Endothelial cell of umbilical vein (primary cell): Measurements from ENCODE around the gene WDR41. TPM values are rescaled to one million over a fixed set of nuclear protein-coding genes. Genes with fewer than 3 reads are reported as not detected.

Source experiments
- BruUV-seq: library from RNA; stranded (reverse); fragments of 400-500 nt; replicated peaks from 2 replicates; lab custom pipeline; 2021; lab: Mats Ljungman, UMichigan
- CTCF ChIA-PET: fragments of 300-600, 350-600 bp; sonication (Branson Sonifier 250); formaldehyde crosslinking; loops from one replicate; lab custom pipeline; 2021; ENCODE audit warnings: antibody characterized with exemption, inconsistent platforms; lab: Charles Lee
- POLR2A ChIA-PET: fragments of 300-600, 350-600 bp; sonication (Branson Sonifier 250); formaldehyde crosslinking; loops from one replicate; lab custom pipeline; 2021; ENCODE audit warnings: antibody characterized with exemption, inconsistent platforms; lab: Charles Lee
- DNase-seq: peaks from one replicate; pipeline ENCODE4 v3.0.0-alpha.2; 2011; ENCODE audit warnings: low read depth, low spot score
- FAIRE-seq: peaks from 2 replicates; lab custom pipeline; 2011; peaks lifted over from hg19 to GRCh38; lab: Jason Lieb, UNC
- H2AFZ ChIP-seq: 2 replicates; pipeline ENCODE4 v1.6.0; 2012; ENCODE audit warnings: low read depth, low read length, control low read depth, inconsistent platforms
- H3K27ac ChIP-seq: 2 replicates; pipeline ENCODE4 v1.5.1; 2011; ENCODE audit warnings: low read depth, mild to moderate bottlenecking, control low read depth, low read length, moderate library complexity; ENCODE audit not compliant: insufficient read depth
- H3K27me3 ChIP-seq, 2 experiments: 2 replicates each; pipeline versions ENCODE4 v1.6.0 to v1.6.1; 2011; ENCODE audit warnings: low read length in 2 of 2, mixed read lengths in 1 of 2; ENCODE audit not compliant: control insufficient read depth in 2 of 2, insufficient read depth in 2 of 2
- H3K36me3 ChIP-seq, 2 experiments: 2 replicates in 1 of 2; 3 replicates in 1 of 2; pipeline ENCODE4 v1.5.1; 2011; ENCODE audit warnings: low read length in 2 of 2, mild to moderate bottlenecking in 1 of 2, moderate library complexity in 1 of 2; ENCODE audit not compliant: control insufficient read depth in 2 of 2, insufficient read depth in 2 of 2; ENCODE audit errors: extremely low read depth in 1 of 2
- H3K4me1 ChIP-seq: 3 replicates; pipeline ENCODE4 v1.5.1; 2011; ENCODE audit warnings: mild to moderate bottlenecking, low read length; ENCODE audit not compliant: control insufficient read depth, insufficient read depth; ENCODE audit errors: extremely low read depth
- H3K4me2 ChIP-seq: 2 replicates; pipeline ENCODE4 v1.6.1; 2011; ENCODE audit warnings: low read length, control low read depth, mixed read lengths; ENCODE audit not compliant: insufficient read depth
- H3K4me3 ChIP-seq, 3 experiments: fragments of 200-600 bp in 1 of 3; sonication (generic), shearing (Covaris generic) in 1 of 3; replicated peaks in 1 of 3; 2 replicates each; pipeline ENCODE4 v1.5.1; 2011 to 2016; ENCODE audit warnings: control low read depth in 3 of 3, low read length in 3 of 3, mild to moderate bottlenecking in 2 of 3, inconsistent platforms in 1 of 3, low read depth in 1 of 3, moderate library complexity in 1 of 3; ENCODE audit not compliant: insufficient read depth in 1 of 3
- H3K79me2 ChIP-seq: 2 replicates; pipeline ENCODE4 v1.6.0; 2012; ENCODE audit warnings: low read length, inconsistent platforms; ENCODE audit not compliant: control insufficient read depth, insufficient read depth
- H3K9ac ChIP-seq: replicated peaks from 2 replicates; pipeline ENCODE3; 2011; ENCODE audit warnings: low read length, control low read depth; ENCODE audit not compliant: insufficient read depth; ENCODE audit errors: extremely low read depth
- H3K9me1 ChIP-seq: replicated peaks from 3 replicates; pipeline ENCODE4 v1.6.0; 2011; ENCODE audit warnings: mild to moderate bottlenecking, low read length; ENCODE audit not compliant: control insufficient read depth, insufficient read depth; ENCODE audit errors: extremely low read depth
- H3K9me3 ChIP-seq: replicated peaks from 2 replicates; pipeline ENCODE4 v1.5.1; 2012; ENCODE audit warnings: low read length, inconsistent platforms; ENCODE audit not compliant: control insufficient read depth, insufficient read depth
- H4K20me1 ChIP-seq: replicated peaks from 2 replicates; pipeline ENCODE3; 2011; ENCODE audit warnings: mild to moderate bottlenecking, low read length; ENCODE audit not compliant: control insufficient read depth, insufficient read depth; ENCODE audit errors: extremely low read depth
- CTCF ChIP-seq, 2 donors: IDR thresholded peaks; 1 replicate in 1 of 2; 2 replicates in 1 of 2; pipeline ENCODE4 v1.5.1; 2011; ENCODE audit warnings: low read length in 2 of 2, mild to moderate bottlenecking in 2 of 2, moderate library complexity in 2 of 2, control low read depth in 1 of 2, inconsistent platforms in 1 of 2, low read depth in 1 of 2; ENCODE audit not compliant: insufficient read depth in 1 of 2; ENCODE audit errors: extremely low read depth in 1 of 2
- EZH2 ChIP-seq: IDR thresholded peaks from 2 replicates; pipeline ENCODE4 v1.6.1; 2012; ENCODE audit warnings: borderline replicate concordance, low read depth, mild to moderate bottlenecking, moderate library complexity, low read length, inconsistent platforms; ENCODE audit not compliant: severe bottlenecking
- FOS ChIP-seq: IDR thresholded peaks from 2 replicates; pipeline ENCODE4 v1.6.1; 2011; ENCODE audit warnings: mild to moderate bottlenecking, low read length, moderate library complexity, borderline replicate concordance; ENCODE audit not compliant: insufficient read depth
- GATA2 ChIP-seq: IDR thresholded peaks from 2 replicates; pipeline ENCODE4 v1.7.0; 2011; ENCODE audit warnings: low read depth, mild to moderate bottlenecking, moderate library complexity, mixed read lengths, low read length; ENCODE audit not compliant: insufficient read length, insufficient read depth
- JUN ChIP-seq: IDR thresholded peaks from 2 replicates; pipeline ENCODE4 v1.6.1; 2011; ENCODE audit warnings: borderline replicate concordance, low read depth; ENCODE audit not compliant: insufficient read length, insufficient read depth
- MAX ChIP-seq: IDR thresholded peaks from 2 replicates; pipeline ENCODE4 v1.6.1; 2011; ENCODE audit not compliant: insufficient read depth, insufficient read length
- MYC ChIP-seq: IDR thresholded peaks from one replicate; pipeline ENCODE4 v1.6.1; 2011; ENCODE audit warnings: mild to moderate bottlenecking, low read depth, low read length
- POLR2A ChIP-seq: IDR thresholded peaks from 2 replicates; pipeline ENCODE4 v1.6.1; 2012; ENCODE audit warnings: low read depth, mild to moderate bottlenecking, control low read depth, low read length
- POLR2AphosphoS5 ChIP-seq: IDR thresholded peaks from 2 replicates; pipeline ENCODE4 v1.6.1; 2012; ENCODE audit warnings: low read depth, mild to moderate bottlenecking, control low read depth, low read length, moderate library complexity; ENCODE audit not compliant: insufficient read depth
- dilution Hi-C: fragments of 300-500 bp; cut with MboI; formaldehyde crosslinking; loops from one replicate; pipeline ENCODE4 v1.15.0; 2019; ENCODE audit warnings: low sequenced_read_pairs; ENCODE audit not compliant: extremely low pct_ligation_motif_present
- intact Hi-C: fragments of 100-400 bp; cut with micrococcal nuclease; formaldehyde crosslinking; loops from one replicate; pipeline ENCODE4 v1.10.0; 2022
- polyA plus RNA-seq, 4 experiments: library from polyadenylated mRNA; depleted of rRNA in 3 of 4; stranded (reverse) in 3 of 4; unstranded in 1 of 4; fragments of >200 nt; gene quantifications; 2 replicates each; pipeline versions ENCODE4 v1.2.1 to v1.2.3, GENCODE V29; 2011 to 2012; ENCODE audit warnings: missing spikeins in 1 of 4
- total RNA-seq: library from RNA; stranded (reverse); gene quantifications from 2 replicates; pipeline ENCODE4 v1.2.3, GENCODE V29; 2021

WDR41 gene
- total and polyA plus RNA-seq, 2 donors (not counting 3 experiments of a cell fraction or from before 2014, with no cell fraction given) = 10.2 to 33.6 TPM

GRCh38 chr5:77423022-77423750 is 68.9 kb downstream of the WDR41 start:
- H3K9ac ChIP-seq = no peak overlapping the region
- peaks cover 0 to 2% of the 10 kb centered on the region in 2 experiments for H3K27me3 ChIP-seq
- no peaks in the 10 kb centered on the region for H3K4me1 ChIP-seq
- H3K27ac ChIP-seq = no peak overlapping the region
- TF ChIP-seq CTCF (IDR thresholded peaks at IDR 0.05; ENCODE audit: extremely low read depth in 1 of 2, insufficient read depth in 1 of 2, low read depth in 1 of 2, low read length in 2 of 2) (no peak), POLR2A (no peak), JUN (no peak), EZH2 (no peak), POLR2AphosphoS5 (no peak), FOS (no peak), MAX (no peak), GATA2 (no peak), MYC (no peak)
- no peak overlapping the region for H3K4me3 ChIP-seq
- H2AFZ ChIP-seq = no peak overlapping the region
- peaks cover 0 to 3% of the 10 kb centered on the region in 2 experiments for H3K36me3 ChIP-seq
- ChIA-PET POLR2A (no interaction called here), CTCF (no interaction called here)
- H3K9me3 ChIP-seq = no peaks in the 10 kb centered on the region
- no peak overlapping the region for H3K4me2 ChIP-seq
- dilution Hi-C loops = no loop called here
- no peaks in the 10 kb centered on the region for H3K9me1 ChIP-seq
- intact Hi-C loops = no loop called here
- FAIRE-seq (no peak), DNase-seq (no peak)
- H3K79me2 ChIP-seq = no peaks in the 10 kb centered on the region
- H4K20me1 ChIP-seq = no peaks in the 10 kb centered on the region
- no TSS peak for BruUV-seq
